ENCODE measurements around the gene C12orf57.

C12orf57 gene

DNA sequence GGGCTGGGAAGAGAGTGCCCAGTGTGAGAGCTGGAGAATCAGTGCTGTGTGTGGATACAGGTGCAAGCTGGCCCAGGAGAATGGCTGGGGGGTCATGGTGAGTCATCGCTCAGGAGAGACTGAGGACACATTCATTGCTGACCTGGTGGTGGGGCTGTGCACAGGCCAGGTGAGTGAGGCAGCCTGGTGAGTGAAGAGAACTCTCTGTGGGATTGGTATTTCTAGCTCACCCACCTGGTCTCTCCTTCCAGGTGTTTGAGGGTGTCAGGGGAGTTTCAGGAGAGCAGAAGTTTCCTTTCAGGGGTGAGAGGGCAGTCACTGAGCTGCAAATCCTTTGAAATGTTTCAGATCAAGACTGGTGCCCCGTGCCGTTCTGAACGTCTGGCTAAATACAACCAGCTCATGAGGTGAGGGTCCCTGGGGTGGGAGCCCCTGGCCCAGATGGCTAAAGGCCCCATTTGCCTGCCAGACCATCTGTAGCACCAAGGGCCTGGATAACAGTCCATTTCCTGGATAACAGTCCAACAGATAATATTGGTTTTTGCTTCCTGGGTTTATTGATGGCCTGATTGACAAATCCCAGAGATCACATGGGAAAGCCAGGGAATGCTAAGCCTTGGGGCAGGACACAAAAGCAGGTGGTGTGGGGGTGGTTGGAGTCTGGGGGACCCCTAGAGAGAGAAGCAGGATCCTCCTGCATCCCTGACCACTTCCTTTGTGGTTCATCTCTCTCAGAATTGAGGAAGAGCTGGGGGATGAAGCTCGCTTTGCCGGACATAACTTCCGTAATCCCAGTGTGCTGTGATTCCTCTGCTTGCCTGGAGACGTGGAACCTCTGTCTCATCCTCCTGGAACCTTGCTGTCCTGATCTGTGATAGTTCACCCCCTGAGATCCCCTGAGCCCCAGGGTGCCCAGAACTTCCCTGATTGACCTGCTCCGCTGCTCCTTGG, 21.6 kb upstream of the C12orf57 start:
- no peak for TF ChIP-seq ZFX (IDR thresholded peaks at IDR 0.05)
- TF ChIP-seq, protein P1, sequence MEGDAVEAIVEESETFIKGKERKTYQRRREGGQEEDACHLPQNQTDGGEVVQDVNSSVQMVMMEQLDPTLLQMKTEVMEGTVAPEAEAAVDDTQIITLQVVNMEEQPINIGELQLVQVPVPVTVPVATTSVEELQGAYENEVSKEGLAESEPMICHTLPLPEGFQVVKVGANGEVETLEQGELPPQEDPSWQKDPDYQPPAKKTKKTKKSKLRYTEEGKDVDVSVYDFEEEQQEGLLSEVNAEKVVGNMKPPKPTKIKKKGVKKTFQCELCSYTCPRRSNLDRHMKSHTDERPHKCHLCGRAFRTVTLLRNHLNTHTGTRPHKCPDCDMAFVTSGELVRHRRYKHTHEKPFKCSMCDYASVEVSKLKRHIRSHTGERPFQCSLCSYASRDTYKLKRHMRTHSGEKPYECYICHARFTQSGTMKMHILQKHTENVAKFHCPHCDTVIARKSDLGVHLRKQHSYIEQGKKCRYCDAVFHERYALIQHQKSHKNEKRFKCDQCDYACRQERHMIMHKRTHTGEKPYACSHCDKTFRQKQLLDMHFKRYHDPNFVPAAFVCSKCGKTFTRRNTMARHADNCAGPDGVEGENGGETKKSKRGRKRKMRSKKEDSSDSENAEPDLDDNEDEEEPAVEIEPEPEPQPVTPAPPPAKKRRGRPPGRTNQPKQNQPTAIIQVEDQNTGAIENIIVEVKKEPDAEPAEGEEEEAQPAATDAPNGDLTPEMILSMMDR (conservative IDR thresholded peaks at IDR 0.05), result no peak
- H3K27ac ChIP-seq, result no peak overlapping the region

DNA sequence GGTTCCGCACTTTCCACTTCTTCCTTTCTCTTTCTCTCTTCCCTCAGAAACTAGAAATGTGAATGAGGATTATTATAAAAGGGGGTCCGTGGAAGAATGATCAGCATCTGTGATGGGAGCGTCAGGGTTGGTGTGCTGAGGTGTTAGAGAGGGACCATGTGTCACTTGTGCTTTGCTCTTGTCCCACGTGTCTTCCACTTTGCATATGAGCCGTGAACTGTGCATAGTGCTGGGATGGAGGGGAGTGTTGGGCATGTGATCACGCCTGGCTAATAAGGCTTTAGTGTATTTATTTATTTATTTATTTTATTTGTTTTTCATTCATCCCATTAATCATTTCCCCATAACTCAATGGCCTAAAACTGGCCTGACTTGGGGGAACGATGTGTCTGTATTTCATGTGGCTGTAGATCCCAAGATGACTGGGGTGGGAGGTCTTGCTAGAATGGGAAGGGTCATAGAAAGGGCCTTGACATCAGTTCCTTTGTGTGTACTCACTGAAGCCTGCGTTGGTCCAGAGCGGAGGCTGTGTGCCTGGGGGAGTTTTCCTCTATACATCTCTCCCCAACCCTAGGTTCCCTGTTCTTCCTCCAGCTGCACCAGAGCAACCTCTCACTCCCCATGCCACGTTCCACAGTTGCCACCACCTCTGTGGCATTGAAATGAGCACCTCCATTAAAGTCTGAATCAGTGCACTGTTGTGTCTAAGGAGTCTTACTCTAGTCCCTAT, 20.7 kb upstream of the C12orf57 start:
- TF ChIP-seq ZFX (IDR thresholded peaks at IDR 0.05), result no peak
- no peak overlapping the region for H3K27ac ChIP-seq

DNA sequence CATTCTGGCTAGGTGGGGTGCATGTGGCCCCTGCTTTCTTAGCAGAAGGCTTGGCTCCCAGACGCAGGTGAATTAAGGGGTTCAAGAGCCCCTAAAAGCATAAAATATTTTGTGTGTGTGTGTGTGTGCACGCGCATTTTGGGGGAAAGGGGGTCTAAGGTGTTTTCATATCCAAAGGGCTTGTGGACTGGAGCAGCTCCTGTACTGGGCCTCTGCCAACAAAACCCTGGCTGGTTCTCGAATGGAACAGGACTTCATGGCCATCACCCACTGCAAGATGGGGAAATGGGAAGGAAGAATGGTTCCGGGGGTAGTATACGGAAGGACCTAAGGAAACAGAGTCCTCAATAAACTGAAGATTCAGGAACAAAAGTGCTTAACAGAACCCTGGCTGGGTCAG, 20.0 kb upstream of the C12orf57 start:
- H3K27ac ChIP-seq, result peak overlapping the region; percentile 95
- TF ChIP-seq ZFX (IDR thresholded peaks at IDR 0.05), result no peak
- TF ChIP-seq, protein P1 (conservative IDR thresholded peaks at IDR 0.05), result no peak

DNA sequence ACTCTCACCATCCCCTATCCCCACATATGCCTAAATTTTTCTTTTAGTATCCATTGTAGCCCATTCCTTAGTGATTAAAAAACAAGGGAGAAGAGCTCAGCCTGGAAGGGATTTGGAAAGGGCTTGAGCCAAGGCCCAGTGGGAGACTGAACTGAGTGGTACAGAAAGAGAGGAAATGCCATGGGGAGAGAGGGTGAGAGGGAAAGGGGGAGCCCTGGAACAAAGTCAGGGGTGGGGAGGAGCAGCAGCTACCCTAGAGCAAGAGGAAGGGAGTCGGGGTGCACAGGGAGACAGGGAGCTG, 18.6 kb upstream of the C12orf57 start:
- peak overlapping the region; percentile 95 for H3K27ac ChIP-seq
- TF ChIP-seq, protein P1 (conservative IDR thresholded peaks at IDR 0.05), result no peak
- peak; percentile 44; the same call in 1 of the 2 replicates for TF ChIP-seq ZFX (IDR thresholded peaks at IDR 0.05)

DNA sequence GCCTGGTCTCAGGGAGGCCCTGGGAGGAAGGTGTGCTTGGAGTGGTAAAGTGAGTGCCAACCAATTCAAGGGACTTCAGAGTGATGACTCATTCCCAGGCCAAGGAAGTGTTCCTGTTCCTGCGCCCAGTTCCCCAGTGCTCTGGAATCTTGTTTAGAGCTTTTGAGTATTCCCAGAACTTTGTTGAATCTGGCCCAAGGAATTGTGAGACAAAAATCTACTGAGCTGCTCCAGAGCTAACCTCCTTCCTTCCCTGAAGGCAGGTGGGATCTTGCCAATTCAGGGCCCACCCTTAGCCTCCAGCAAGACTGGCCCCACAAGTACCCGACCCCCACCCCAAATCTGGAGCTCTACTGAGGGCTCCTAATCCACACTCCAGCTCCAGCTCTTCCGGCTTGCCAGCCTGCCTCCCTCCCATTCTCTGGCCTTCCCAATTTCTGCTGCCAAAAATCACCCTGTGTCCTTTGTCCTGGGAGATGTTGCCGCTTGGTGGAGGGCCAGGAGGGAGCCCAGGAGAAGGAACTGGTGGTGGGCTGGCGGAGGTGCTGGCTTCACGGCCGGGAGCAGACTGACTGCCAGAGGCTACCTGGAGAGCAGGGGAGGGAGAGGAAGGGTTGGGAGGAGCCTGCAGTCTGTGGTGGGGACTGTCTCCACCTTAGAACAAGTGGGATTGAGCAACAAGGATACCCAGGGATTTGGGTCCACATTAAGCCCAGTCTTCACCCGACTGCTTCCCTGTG, 18.1 kb upstream of the C12orf57 start:
- H3K27ac ChIP-seq, result peak overlapping the region; percentile 95
- no peak for TF ChIP-seq ZFX (IDR thresholded peaks at IDR 0.05)
- TF ChIP-seq, protein P1 (conservative IDR thresholded peaks at IDR 0.05), result no peak

DNA sequence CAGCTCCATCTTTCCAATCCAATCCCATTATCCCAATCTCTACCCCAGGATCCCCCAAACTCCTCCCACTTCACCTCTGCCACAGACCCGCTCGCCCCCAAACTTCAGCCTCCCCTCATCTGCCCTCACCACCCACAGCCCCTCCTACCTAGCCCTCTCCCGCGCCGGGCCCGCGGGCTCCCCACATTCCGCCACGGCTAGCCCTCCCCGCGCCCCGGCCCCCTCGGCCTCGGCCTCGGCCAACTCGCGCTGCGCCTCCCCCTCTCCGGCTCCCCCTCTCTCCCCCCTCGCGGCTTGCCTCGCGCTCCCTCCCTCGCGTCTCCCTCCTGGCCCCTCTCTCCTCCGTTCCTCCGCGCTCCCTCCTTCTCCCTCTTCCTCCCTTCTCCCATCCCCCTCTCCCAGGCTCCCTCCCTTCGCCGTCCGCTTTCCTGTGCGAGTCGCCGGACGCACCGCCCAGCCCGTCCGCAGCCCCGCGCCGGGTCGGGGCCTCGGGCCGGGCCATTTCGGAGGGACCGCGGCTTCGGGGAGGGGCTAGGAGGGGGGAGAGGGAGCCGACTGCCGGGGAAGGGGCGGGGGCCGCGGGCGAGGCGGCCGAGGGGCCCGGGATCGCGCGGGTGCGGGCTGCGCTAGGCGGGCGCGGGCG, 16.3 kb upstream of the C12orf57 start, which contains the start of gene ATN1:
Gene ATN1 (plus strand): TSS at position 581 of the 643 bp plus-strand sequence. CDS start 6,043 bp downstream, outside the sequence.
- H3K27ac ChIP-seq, result peak within 1 kb of the TSS; percentile 95

More for the DNA sequence above, 16.3 kb upstream of the C12orf57 start, which contains the start of gene ATN1:
- TF ChIP-seq ZFX (IDR thresholded peaks at IDR 0.05), result peak; percentile 47; the same call in 1 of the 2 replicates
- TF ChIP-seq, protein P1 (conservative IDR thresholded peaks at IDR 0.05), result no peak
